K562 (cell line): ENCODE results near the gene UBXN2A. TPM values are rescaled to one million over a fixed set of nuclear protein-coding genes. Genes with fewer than 3 reads are reported as not detected.

Source experiments
- CHCHD3 ChIP-seq: fragments of 250-450 bp; sonication (Bioruptor Pico); IDR thresholded peaks from 2 replicates; pipeline ENCODE4 v2.1.2; 2022; ENCODE audit warnings: mild to moderate bottlenecking
- CREB3 ChIP-seq: fragments of 450-650 bp; conservative IDR thresholded peaks from 2 replicates; pipeline ENCODE4 v1.6.1; 2016; ENCODE audit warnings: missing genetic modification characterization, low read depth, mild to moderate bottlenecking, missing compliant biosample characterization, moderate library complexity
- FOXK1 ChIP-seq: sonication (generic); formaldehyde crosslinking; IDR thresholded peaks from 2 replicates; pipeline ENCODE4 v1.8.0; 2022; ENCODE audit warnings: missing genetic modification reagents, mild to moderate bottlenecking, borderline replicate concordance
- FUS ChIP-seq: fragments of 200-400 bp; formaldehyde crosslinking; optimal IDR thresholded peaks from 2 replicates; pipeline ENCODE3; 2017; ENCODE audit warnings: low read depth, low read length
- KLF13 ChIP-seq: fragments of 450-650 bp; IDR thresholded peaks from 2 replicates; pipeline ENCODE4 v1.6.1; 2016; ENCODE audit warnings: missing genetic modification characterization, low read depth, mild to moderate bottlenecking, missing compliant biosample characterization, moderate library complexity, borderline replicate concordance
- L3MBTL2 ChIP-seq: fragments of 450-650 bp; IDR thresholded peaks from 2 replicates; pipeline ENCODE4 v1.6.1; 2016; ENCODE audit warnings: mild to moderate bottlenecking, moderate library complexity
- MTA2 ChIP-seq: fragments of 450-650 bp; IDR thresholded peaks from 2 replicates; pipeline ENCODE4 v1.6.1; 2016; ENCODE audit warnings: low read depth
- NFRKB ChIP-seq: fragments of 450-650 bp; IDR thresholded peaks from 2 replicates; pipeline ENCODE4 v1.6.1; 2016; ENCODE audit warnings: low read depth
- PTBP1 ChIP-seq: fragments of 200-400 bp; formaldehyde crosslinking; IDR thresholded peaks from 2 replicates; pipeline ENCODE4 v1.6.1; 2017; ENCODE audit warnings: low read depth, low read length
- RBM39 ChIP-seq: fragments of 200-400 bp; formaldehyde crosslinking; optimal IDR thresholded peaks from 2 replicates; pipeline ENCODE3; 2018; ENCODE audit warnings: low read depth, low read length
- THRAP3 ChIP-seq: fragments of 450-650 bp; IDR thresholded peaks from 2 replicates; pipeline ENCODE4 v1.6.1; 2016; ENCODE audit warnings: mild to moderate bottlenecking, inconsistent platforms, borderline replicate concordance
- polyA plus RNA-seq, 8 experiments: library from polyadenylated mRNA; depleted of rRNA in 4 of 8; stranded (reverse) in 5 of 8; unstranded in 3 of 8; fragments of >200 nt; fragmentation: Nextera tagmentation in 2 of 8; fragmentation: Illumina TruSeq in 1 of 8; extraction: Ambion mirVana in 2 of 8; extraction: Trizol in 1 of 8; gene quantifications; 2 replicates each; pipeline versions ENCODE4 v1.2.1 to v1.2.3, GENCODE V29; 2011 to 2014; ENCODE audit warnings: inconsistent platforms in 1 of 8, missing spikeins in 1 of 8
- total RNA-seq, 7 experiments: library from RNA; depleted of rRNA in 6 of 7; stranded (reverse); fragments of >200 nt in 6 of 7; fragmentation: Illumina TruSeq in 2 of 7; extraction: Trizol in 2 of 7; gene quantifications; 2 replicates each; pipeline versions ENCODE4 v1.2.1 to v1.2.3, GENCODE V29; 2011 to 2021; ENCODE audit warnings: low replicate concordance in 1 of 7
- TF ChIP-seq, protein P1 (sequence below): fragments of 200-600 bp; sonication (generic); IDR thresholded peaks from one replicate; pipeline ENCODE4 v1.6.1; 2012; ENCODE audit warnings: mild to moderate bottlenecking, low read depth, low read length, inconsistent platforms
- TF ChIP-seq, protein P2 (sequence below), 2 experiments: IDR thresholded peaks; 2 replicates each; pipeline ENCODE4 v1.6.1; 2011; ENCODE audit warnings: borderline replicate concordance in 1 of 2, control low read depth in 1 of 2, low read depth in 1 of 2, low read length in 1 of 2, mild to moderate bottlenecking in 1 of 2, mixed read lengths in 1 of 2, moderate library complexity in 1 of 2; ENCODE audit not compliant: insufficient read depth in 1 of 2, insufficient read length in 1 of 2, poor library complexity in 1 of 2, severe bottlenecking in 1 of 2; ENCODE audit errors: extremely low read depth in 1 of 2

UBXN2A gene
- total and polyA plus RNA-seq, 9 of the 15 experiments (the other 6 are each of a cell fraction or from before 2014, with no cell fraction given), result 3.4 to 25.6 (median 16.0) TPM

DNA sequence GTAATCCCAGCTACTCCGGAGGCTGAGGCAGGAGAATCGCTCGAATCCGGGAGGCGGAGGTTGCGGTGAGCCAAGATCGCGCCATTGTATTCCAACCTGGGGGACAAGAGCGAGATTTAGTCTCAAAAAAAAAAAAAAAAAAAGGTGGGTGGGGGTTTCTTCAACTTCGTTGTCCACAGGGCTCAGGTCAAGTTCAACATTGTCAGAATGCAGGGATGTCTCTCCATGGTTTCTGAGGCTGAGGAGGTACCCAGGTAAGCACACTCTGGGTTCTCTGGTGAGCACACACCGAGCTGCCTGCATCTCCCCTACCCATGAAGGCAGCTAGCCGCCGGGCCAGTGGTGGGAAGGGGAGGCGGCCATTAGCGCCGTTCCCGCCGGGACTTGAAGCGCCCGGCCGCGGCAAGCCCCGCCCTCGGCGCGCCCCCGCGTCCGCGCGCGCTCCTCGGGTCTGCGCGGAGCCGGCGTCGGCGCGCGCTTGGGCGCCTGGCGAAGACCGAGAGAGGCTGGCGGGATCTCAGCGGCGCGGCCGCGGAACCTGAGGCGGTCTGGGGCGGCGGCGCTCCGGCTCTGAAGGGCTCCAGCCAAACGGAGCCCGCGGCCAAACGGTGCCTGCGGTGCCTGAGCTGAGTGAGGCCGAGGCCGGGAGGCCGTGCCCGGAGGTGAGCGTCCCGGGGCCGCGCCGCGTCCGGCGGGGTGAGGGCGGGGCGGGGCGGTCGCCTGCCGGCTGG is at the start of gene UBXN2A (continued):
- no peak for TF ChIP-seq FUS
- peak; percentile 90 for TF ChIP-seq NFRKB
- TF ChIP-seq FOXK1, result no peak
- TF ChIP-seq MTA2, result no peak
- TF ChIP-seq PTBP1, result 0 out of 2 replicates have a peak, but pooled peaks have one; percentile 39
- TF ChIP-seq RBM39, result no peak
- TF ChIP-seq, protein P1, sequence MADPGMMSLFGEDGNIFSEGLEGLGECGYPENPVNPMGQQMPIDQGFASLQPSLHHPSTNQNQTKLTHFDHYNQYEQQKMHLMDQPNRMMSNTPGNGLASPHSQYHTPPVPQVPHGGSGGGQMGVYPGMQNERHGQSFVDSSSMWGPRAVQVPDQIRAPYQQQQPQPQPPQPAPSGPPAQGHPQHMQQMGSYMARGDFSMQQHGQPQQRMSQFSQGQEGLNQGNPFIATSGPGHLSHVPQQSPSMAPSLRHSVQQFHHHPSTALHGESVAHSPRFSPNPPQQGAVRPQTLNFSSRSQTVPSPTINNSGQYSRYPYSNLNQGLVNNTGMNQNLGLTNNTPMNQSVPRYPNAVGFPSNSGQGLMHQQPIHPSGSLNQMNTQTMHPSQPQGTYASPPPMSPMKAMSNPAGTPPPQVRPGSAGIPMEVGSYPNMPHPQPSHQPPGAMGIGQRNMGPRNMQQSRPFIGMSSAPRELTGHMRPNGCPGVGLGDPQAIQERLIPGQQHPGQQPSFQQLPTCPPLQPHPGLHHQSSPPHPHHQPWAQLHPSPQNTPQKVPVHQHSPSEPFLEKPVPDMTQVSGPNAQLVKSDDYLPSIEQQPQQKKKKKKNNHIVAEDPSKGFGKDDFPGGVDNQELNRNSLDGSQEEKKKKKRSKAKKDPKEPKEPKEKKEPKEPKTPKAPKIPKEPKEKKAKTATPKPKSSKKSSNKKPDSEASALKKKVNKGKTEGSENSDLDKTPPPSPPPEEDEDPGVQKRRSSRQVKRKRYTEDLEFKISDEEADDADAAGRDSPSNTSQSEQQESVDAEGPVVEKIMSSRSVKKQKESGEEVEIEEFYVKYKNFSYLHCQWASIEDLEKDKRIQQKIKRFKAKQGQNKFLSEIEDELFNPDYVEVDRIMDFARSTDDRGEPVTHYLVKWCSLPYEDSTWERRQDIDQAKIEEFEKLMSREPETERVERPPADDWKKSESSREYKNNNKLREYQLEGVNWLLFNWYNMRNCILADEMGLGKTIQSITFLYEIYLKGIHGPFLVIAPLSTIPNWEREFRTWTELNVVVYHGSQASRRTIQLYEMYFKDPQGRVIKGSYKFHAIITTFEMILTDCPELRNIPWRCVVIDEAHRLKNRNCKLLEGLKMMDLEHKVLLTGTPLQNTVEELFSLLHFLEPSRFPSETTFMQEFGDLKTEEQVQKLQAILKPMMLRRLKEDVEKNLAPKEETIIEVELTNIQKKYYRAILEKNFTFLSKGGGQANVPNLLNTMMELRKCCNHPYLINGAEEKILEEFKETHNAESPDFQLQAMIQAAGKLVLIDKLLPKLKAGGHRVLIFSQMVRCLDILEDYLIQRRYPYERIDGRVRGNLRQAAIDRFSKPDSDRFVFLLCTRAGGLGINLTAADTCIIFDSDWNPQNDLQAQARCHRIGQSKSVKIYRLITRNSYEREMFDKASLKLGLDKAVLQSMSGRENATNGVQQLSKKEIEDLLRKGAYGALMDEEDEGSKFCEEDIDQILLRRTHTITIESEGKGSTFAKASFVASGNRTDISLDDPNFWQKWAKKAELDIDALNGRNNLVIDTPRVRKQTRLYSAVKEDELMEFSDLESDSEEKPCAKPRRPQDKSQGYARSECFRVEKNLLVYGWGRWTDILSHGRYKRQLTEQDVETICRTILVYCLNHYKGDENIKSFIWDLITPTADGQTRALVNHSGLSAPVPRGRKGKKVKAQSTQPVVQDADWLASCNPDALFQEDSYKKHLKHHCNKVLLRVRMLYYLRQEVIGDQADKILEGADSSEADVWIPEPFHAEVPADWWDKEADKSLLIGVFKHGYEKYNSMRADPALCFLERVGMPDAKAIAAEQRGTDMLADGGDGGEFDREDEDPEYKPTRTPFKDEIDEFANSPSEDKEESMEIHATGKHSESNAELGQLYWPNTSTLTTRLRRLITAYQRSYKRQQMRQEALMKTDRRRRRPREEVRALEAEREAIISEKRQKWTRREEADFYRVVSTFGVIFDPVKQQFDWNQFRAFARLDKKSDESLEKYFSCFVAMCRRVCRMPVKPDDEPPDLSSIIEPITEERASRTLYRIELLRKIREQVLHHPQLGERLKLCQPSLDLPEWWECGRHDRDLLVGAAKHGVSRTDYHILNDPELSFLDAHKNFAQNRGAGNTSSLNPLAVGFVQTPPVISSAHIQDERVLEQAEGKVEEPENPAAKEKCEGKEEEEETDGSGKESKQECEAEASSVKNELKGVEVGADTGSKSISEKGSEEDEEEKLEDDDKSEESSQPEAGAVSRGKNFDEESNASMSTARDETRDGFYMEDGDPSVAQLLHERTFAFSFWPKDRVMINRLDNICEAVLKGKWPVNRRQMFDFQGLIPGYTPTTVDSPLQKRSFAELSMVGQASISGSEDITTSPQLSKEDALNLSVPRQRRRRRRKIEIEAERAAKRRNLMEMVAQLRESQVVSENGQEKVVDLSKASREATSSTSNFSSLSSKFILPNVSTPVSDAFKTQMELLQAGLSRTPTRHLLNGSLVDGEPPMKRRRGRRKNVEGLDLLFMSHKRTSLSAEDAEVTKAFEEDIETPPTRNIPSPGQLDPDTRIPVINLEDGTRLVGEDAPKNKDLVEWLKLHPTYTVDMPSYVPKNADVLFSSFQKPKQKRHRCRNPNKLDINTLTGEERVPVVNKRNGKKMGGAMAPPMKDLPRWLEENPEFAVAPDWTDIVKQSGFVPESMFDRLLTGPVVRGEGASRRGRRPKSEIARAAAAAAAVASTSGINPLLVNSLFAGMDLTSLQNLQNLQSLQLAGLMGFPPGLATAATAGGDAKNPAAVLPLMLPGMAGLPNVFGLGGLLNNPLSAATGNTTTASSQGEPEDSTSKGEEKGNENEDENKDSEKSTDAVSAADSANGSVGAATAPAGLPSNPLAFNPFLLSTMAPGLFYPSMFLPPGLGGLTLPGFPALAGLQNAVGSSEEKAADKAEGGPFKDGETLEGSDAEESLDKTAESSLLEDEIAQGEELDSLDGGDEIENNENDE, result no peak
- peak; percentile 86 for TF ChIP-seq L3MBTL2
- TF ChIP-seq, protein P2, sequence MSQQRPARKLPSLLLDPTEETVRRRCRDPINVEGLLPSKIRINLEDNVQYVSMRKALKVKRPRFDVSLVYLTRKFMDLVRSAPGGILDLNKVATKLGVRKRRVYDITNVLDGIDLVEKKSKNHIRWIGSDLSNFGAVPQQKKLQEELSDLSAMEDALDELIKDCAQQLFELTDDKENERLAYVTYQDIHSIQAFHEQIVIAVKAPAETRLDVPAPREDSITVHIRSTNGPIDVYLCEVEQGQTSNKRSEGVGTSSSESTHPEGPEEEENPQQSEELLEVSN (IDR thresholded peaks at IDR 0.05; ENCODE audit: borderline replicate concordance in 1 of 2, extremely low read depth in 1 of 2, insufficient read depth in 1 of 2, insufficient read length in 1 of 2, low read depth in 1 of 2, low read length in 1 of 2, poor library complexity in 1 of 2, severe bottlenecking in 1 of 2), result peak; percentile 71 to 88
- no peak for TF ChIP-seq KLF13
- peak; percentile 59; the same call in 1 of the 2 replicates for TF ChIP-seq CHCHD3 (CRISPR knock-in tag)
- TF ChIP-seq THRAP3, result no peak
- no peak for TF ChIP-seq CREB3 (tag)
